WTC11 (cell line): Measurements from ENCODE around the gene ZBTB22. TPM values are rescaled to one million over a fixed set of nuclear protein-coding genes. Genes with fewer than 3 reads are reported as not detected.

ENCODE experiments used
- ATAC-seq: fragments of 200-7000 bp; cut with Tn5 transposase; 2 replicates; pipeline ENCODE4 v1.10.0; 2021; ENCODE audit warnings: mild to moderate bottlenecking, moderate library complexity
- CTCF ChIA-PET: fragments of 300-600 bp; sonication (Branson Sonifier 250); formaldehyde crosslinking; loops from one replicate; lab custom pipeline; 2021; ENCODE audit warnings: antibody characterized with exemption; lab: Charles Lee
- POLR2A ChIA-PET: fragments of 350-600 bp; sonication (Branson Sonifier 250); formaldehyde crosslinking; loops from one replicate; lab custom pipeline; 2021; ENCODE audit warnings: antibody characterized with exemption; lab: Charles Lee
- DNase-seq: peaks from one replicate; pipeline ENCODE4 v3.0.0; 2021; ENCODE audit warnings: low spot score
- H3K27ac Mint-ChIP-seq: 2 replicates; pipeline ENCODE4 v1.8.0; 2021; ENCODE audit warnings: mixed read lengths
- H3K27me3 Mint-ChIP-seq: 2 replicates; pipeline ENCODE4 v1.8.0; 2021; ENCODE audit warnings: low read depth, mild to moderate bottlenecking, moderate library complexity, mixed read lengths
- H3K36me3 Mint-ChIP-seq: 2 replicates; pipeline ENCODE4 v1.8.0; 2021; ENCODE audit warnings: mixed read lengths
- H3K4me1 Mint-ChIP-seq: 2 replicates; pipeline ENCODE4 v1.8.0; 2022; ENCODE audit warnings: mixed read lengths
- H3K4me3 Mint-ChIP-seq: 2 replicates; pipeline ENCODE4 v1.8.0; 2021; ENCODE audit warnings: mild to moderate bottlenecking, moderate library complexity, mixed read lengths
- H3K9me3 Mint-ChIP-seq: 2 replicates; pipeline ENCODE4 v1.8.0; 2021; ENCODE audit warnings: mixed read lengths
- CBFB ChIP-seq: sonication (generic); formaldehyde crosslinking; IDR thresholded peaks from 2 replicates; pipeline ENCODE4 v1.8.1; 2022; ENCODE audit warnings: mild to moderate bottlenecking, low read depth, missing genetic modification reagents
- EMX1 ChIP-seq: fragments of 250-450 bp; sonication (Bioruptor Pico); IDR thresholded peaks from 2 replicates; pipeline ENCODE4 v1.8.0; 2021; ENCODE audit warnings: mild to moderate bottlenecking
- FOXK1 ChIP-seq: sonication (generic); formaldehyde crosslinking; IDR thresholded peaks from 2 replicates; pipeline ENCODE4 v1.8.0; 2022; ENCODE audit warnings: mild to moderate bottlenecking, moderate library complexity, missing genetic modification reagents
- RELA ChIP-seq: sonication (generic); formaldehyde crosslinking; IDR thresholded peaks from 2 replicates; pipeline ENCODE4 v1.8.1; 2022; ENCODE audit warnings: missing genetic modification reagents, mild to moderate bottlenecking, borderline replicate concordance
- SMAD3 ChIP-seq: sonication (generic); formaldehyde crosslinking; IDR thresholded peaks from 2 replicates; pipeline ENCODE4 v1.8.0; 2022; ENCODE audit warnings: missing genetic modification reagents, mild to moderate bottlenecking, borderline replicate concordance
- SP1 ChIP-seq: sonication (generic); formaldehyde crosslinking; conservative IDR thresholded peaks from 2 replicates; pipeline ENCODE4 v1.8.1; 2022; ENCODE audit warnings: missing genetic modification reagents
- ZNF396 ChIP-seq: fragments of 250-450 bp; sonication (Bioruptor Pico); IDR thresholded peaks from 2 replicates; pipeline ENCODE4 v1.8.0; 2021; ENCODE audit warnings: mild to moderate bottlenecking, moderate library complexity, borderline replicate concordance
- total RNA-seq: library from RNA; stranded (reverse); gene quantifications from 3 replicates; pipeline ENCODE4 v1.2.3, GENCODE V29; 2021
- TF ChIP-seq, protein P1 (sequence below): sonication (generic); formaldehyde crosslinking; IDR thresholded peaks from 2 replicates; pipeline ENCODE4 v1.8.0; 2022; ENCODE audit warnings: mild to moderate bottlenecking, missing genetic modification reagents
- TF ChIP-seq, protein P2 (sequence below): sonication (generic); formaldehyde crosslinking; IDR thresholded peaks from 2 replicates; pipeline ENCODE4 v1.8.0; 2022; ENCODE audit warnings: mild to moderate bottlenecking, missing genetic modification reagents
- TF ChIP-seq, protein P3 (sequence below): sonication (generic); formaldehyde crosslinking; IDR thresholded peaks from 2 replicates; pipeline ENCODE4 v1.8.1; 2023; ENCODE audit warnings: mild to moderate bottlenecking, missing genetic modification reagents, moderate library complexity
- TF ChIP-seq, protein P4 (sequence below): sonication (generic); formaldehyde crosslinking; IDR thresholded peaks from 2 replicates; pipeline ENCODE4 v1.8.1; 2022; ENCODE audit warnings: mild to moderate bottlenecking, moderate library complexity, missing genetic modification reagents
- TF ChIP-seq, protein P5 (sequence below): sonication (generic); formaldehyde crosslinking; IDR thresholded peaks from 2 replicates; pipeline ENCODE4 v1.8.0; 2023; ENCODE audit warnings: mild to moderate bottlenecking, missing genetic modification reagents
- TF ChIP-seq, protein P6 (sequence below): fragments of 250-450 bp; sonication (Bioruptor Pico); IDR thresholded peaks from 2 replicates; pipeline ENCODE4 v1.9.0; 2021; ENCODE audit warnings: mild to moderate bottlenecking
- TF ChIP-seq, protein P7 (sequence below): sonication (generic); formaldehyde crosslinking; IDR thresholded peaks from 2 replicates; pipeline ENCODE4 v1.8.1; 2022; ENCODE audit warnings: missing genetic modification reagents, borderline replicate concordance

Gene ZBTB22
- total RNA-seq, 1 experiment from 2014 or later, result 11.6 TPM

DNA sequence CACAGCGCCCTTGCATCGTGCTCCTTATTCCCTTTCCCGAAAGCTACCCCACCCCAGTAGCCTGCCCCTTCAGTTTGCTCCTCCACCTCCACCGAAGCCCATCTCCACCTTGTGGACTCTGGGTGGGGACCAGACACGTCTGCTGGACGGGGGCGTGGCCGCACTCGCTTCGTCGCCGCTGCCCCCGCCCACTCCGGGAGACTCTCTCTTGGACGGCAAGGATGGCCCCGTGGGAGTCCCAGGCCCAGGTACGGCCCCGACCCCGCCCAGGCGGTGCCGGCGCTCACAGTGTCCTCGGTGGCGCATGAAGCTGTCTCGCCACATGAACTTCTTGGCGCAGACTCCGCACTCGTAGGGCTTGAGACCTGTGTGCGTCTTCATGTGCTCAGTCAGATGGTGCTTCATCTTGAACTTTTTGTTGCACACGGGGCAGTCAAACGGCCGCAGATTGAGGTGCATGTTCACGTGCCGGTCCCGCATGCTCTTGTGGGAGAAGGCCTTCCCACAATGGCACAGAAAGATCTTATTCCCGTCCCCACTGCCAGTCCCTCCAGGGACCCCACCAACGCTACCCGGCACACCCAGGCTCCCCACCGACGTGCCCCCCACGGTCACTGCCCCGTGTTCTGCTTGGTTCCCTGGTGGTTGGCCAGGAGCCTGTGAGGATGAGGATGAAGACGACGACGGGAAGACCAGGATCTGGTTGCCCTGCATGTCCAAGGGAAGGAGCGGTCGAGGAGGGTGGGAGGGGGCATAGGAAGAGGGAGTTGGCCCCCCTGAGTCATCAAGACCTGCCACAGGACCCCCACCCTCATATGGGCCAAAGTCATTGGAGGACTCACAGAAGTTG, 2.4 kb downstream of the ZBTB22 start:
- peak; percentile 62 for DNase-seq
- no peaks in the 10 kb centered on the region for H3K9me3 Mint-ChIP-seq
- H3K27me3 Mint-ChIP-seq, result no peaks in the 10 kb centered on the region; the same call in 1 of the 2 replicates

DNA sequence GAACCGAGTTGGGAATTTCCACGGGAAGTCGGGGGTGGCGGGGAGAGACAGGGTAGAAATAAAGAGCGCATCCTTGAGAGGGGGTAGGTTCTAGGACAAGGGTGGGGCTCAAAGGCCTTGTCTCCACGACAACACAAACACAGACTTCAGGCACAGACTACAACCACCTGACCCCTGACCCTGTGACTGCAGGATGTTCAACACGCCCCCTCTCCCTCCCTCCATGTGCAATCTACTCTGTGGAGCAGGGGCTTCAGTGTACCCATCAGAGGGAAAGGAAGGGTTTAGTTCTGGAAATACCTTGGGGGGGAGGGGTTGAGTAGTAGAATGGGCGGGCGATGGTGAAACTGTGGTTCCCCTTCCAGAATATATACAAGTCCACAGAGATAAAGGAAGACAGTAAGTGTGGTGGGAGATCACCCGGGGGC, 3.0 kb downstream of the ZBTB22 start:
- TF ChIP-seq, protein P1, sequence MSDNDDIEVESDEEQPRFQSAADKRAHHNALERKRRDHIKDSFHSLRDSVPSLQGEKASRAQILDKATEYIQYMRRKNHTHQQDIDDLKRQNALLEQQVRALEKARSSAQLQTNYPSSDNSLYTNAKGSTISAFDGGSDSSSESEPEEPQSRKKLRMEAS (CRISPR knock-in tag), result no peak
- TF ChIP-seq FOXK1, result 0 out of 2 replicates have a peak, but pooled peaks have one; percentile 20
- TF ChIP-seq CBFB, result no peak
- TF ChIP-seq, protein P2, sequence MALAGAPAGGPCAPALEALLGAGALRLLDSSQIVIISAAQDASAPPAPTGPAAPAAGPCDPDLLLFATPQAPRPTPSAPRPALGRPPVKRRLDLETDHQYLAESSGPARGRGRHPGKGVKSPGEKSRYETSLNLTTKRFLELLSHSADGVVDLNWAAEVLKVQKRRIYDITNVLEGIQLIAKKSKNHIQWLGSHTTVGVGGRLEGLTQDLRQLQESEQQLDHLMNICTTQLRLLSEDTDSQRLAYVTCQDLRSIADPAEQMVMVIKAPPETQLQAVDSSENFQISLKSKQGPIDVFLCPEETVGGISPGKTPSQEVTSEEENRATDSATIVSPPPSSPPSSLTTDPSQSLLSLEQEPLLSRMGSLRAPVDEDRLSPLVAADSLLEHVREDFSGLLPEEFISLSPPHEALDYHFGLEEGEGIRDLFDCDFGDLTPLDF (CRISPR knock-in tag), result no peak
- no peak for TF ChIP-seq ZNF396 (CRISPR knock-in tag)
- TF ChIP-seq SMAD3, result no peak
- TF ChIP-seq, protein P3, sequence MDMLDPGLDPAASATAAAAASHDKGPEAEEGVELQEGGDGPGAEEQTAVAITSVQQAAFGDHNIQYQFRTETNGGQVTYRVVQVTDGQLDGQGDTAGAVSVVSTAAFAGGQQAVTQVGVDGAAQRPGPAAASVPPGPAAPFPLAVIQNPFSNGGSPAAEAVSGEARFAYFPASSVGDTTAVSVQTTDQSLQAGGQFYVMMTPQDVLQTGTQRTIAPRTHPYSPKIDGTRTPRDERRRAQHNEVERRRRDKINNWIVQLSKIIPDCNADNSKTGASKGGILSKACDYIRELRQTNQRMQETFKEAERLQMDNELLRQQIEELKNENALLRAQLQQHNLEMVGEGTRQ (CRISPR knock-in tag), result peak; percentile 35
- TF ChIP-seq, protein P4, sequence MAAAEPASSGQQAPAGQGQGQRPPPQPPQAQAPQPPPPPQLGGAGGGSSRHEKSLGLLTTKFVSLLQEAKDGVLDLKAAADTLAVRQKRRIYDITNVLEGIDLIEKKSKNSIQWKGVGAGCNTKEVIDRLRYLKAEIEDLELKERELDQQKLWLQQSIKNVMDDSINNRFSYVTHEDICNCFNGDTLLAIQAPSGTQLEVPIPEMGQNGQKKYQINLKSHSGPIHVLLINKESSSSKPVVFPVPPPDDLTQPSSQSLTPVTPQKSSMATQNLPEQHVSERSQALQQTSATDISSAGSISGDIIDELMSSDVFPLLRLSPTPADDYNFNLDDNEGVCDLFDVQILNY (CRISPR knock-in tag), result no peak
- TF ChIP-seq, protein P5, sequence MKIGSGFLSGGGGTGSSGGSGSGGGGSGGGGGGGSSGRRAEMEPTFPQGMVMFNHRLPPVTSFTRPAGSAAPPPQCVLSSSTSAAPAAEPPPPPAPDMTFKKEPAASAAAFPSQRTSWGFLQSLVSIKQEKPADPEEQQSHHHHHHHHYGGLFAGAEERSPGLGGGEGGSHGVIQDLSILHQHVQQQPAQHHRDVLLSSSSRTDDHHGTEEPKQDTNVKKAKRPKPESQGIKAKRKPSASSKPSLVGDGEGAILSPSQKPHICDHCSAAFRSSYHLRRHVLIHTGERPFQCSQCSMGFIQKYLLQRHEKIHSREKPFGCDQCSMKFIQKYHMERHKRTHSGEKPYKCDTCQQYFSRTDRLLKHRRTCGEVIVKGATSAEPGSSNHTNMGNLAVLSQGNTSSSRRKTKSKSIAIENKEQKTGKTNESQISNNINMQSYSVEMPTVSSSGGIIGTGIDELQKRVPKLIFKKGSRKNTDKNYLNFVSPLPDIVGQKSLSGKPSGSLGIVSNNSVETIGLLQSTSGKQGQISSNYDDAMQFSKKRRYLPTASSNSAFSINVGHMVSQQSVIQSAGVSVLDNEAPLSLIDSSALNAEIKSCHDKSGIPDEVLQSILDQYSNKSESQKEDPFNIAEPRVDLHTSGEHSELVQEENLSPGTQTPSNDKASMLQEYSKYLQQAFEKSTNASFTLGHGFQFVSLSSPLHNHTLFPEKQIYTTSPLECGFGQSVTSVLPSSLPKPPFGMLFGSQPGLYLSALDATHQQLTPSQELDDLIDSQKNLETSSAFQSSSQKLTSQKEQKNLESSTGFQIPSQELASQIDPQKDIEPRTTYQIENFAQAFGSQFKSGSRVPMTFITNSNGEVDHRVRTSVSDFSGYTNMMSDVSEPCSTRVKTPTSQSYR, result no peak
- no peak for TF ChIP-seq RELA (CRISPR knock-in tag)
- TF ChIP-seq EMX1 (CRISPR knock-in tag), result no peak
- TF ChIP-seq, all 79 proteins: peak for 2
- ChIA-PET CTCF (interaction anchor here (0.5 kb wide), 1 partner anchor 79 kb away, joined by 3 read pairs; no protein-coding TSS in a partner anchor), POLR2A (no interaction called here)
- no peaks in the 10 kb centered on the region; the same call in 1 of the 2 replicates for H3K27me3 Mint-ChIP-seq
- peak overlapping the region; percentile 79 for H3K27ac Mint-ChIP-seq
- no peaks in the 10 kb centered on the region for H3K9me3 Mint-ChIP-seq
- ATAC-seq, result peak; percentile 14
- peaks cover 46% of the 10 kb centered on the region for H3K4me1 Mint-ChIP-seq
- H3K36me3 Mint-ChIP-seq, result peaks cover 9% of the 10 kb centered on the region
- peak overlapping the region; percentile 93 for H3K4me3 Mint-ChIP-seq
- peak; percentile 45 for DNase-seq

More for the DNA sequence above, 2.4 kb downstream of the ZBTB22 start:
- Mint-ChIP-seq H3K4me3 (peak overlapping the region; percentile 93), H3K27ac (peak overlapping the region; percentile 79), H3K36me3 (peaks cover 16% of the 10 kb centered on the region), H3K4me1 (peaks cover 53% of the 10 kb centered on the region)
- ATAC-seq, result peak; percentile 2
- CTCF ChIA-PET, result interaction anchor here (0.5 kb wide), 1 partner anchor 79 kb away, joined by 3 read pairs; no protein-coding TSS in a partner anchor
- POLR2A ChIA-PET, result no interaction called here
- TF ChIP-seq SP1 (CRISPR knock-in tag), result peak; percentile 29; the same call in 1 of the 2 replicates
- TF ChIP-seq, protein P1 (CRISPR knock-in tag), result 0 out of 2 replicates have a peak, but pooled peaks have one; percentile 39
- TF ChIP-seq, protein P6, sequence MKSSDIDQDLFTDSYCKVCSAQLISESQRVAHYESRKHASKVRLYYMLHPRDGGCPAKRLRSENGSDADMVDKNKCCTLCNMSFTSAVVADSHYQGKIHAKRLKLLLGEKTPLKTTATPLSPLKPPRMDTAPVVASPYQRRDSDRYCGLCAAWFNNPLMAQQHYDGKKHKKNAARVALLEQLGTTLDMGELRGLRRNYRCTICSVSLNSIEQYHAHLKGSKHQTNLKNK, result no peak
- TF ChIP-seq, protein P5, result 0 out of 2 replicates have a peak, but pooled peaks have one; percentile 33
- TF ChIP-seq, protein P7, sequence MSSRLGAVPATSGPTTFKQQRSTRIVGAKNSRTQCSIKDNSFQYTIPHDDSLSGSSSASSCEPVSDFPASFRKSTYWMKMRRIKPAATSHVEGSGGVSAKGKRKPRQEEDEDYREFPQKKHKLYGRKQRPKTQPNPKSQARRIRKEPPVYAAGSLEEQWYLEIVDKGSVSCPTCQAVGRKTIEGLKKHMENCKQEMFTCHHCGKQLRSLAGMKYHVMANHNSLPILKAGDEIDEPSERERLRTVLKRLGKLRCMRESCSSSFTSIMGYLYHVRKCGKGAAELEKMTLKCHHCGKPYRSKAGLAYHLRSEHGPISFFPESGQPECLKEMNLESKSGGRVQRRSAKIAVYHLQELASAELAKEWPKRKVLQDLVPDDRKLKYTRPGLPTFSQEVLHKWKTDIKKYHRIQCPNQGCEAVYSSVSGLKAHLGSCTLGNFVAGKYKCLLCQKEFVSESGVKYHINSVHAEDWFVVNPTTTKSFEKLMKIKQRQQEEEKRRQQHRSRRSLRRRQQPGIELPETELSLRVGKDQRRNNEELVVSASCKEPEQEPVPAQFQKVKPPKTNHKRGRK (CRISPR knock-in tag), result no peak
